Measurements from ENCODE around the gene B4GALT2. TPM values are rescaled to one million over a fixed set of nuclear protein-coding genes. Genes with fewer than 3 reads are reported as not detected.

B4GALT2 gene
- total RNA-seq, 1 experiment from 2014 or later, result 66.2 TPM

- peaks cover 46% of the 10 kb centered on the region for H3F3A ChIP-seq (ENCODE audit: insufficient read depth, low read depth)
- peak overlapping the region; percentile 95 for H3K4me2 ChIP-seq
- no TSS peak for BruUV-seq (replicated peaks)
- no peak for DNase-seq
- H4K20me1 ChIP-seq (ENCODE audit: insufficient read depth), result peaks cover 12% of the 10 kb centered on the region; the same call in 1 of the 2 replicates
- no peaks in the 10 kb centered on the region for H3K9me3 ChIP-seq (ENCODE audit: insufficient read depth, low read depth)
- H3K27ac ChIP-seq, result no peak overlapping the region
- TF ChIP-seq CTCF (conservative IDR thresholded peaks at IDR 0.05) (no peak), EZH2 (IDR thresholded peaks at IDR 0.05; ENCODE audit: low read depth) (no peak)
- no peak overlapping the region for H2AFZ ChIP-seq
- peaks cover 18% of the 10 kb centered on the region for H3K36me3 ChIP-seq (ENCODE audit: low read depth)
- H3K27me3 ChIP-seq (ENCODE audit: insufficient read depth, low read depth), result no peaks in the 10 kb centered on the region
- ChIA-PET POLR2A (ENCODE audit: unreplicated experiment) (no interaction called here), CTCF (no interaction called here)
- peak overlapping the region; percentile 90 for H3K4me3 ChIP-seq
- intact Hi-C loops (cut with micrococcal nuclease; ENCODE audit: unreplicated experiment), result loop anchor here (10.0 kb wide), 1 partner anchor 273 kb away; the partner anchor contains the start of gene ST3GAL3
- H3K4me1 ChIP-seq (replicated peaks; ENCODE audit: insufficient read depth), result peaks cover 53% of the 10 kb centered on the region
- peaks cover 69% of the 10 kb centered on the region for H3K79me2 ChIP-seq (ENCODE audit: low read depth)
- no peaks in the 10 kb centered on the region for H3K9me2 ChIP-seq (ENCODE audit: insufficient read depth)
These were observed 803 bp upstream of the B4GALT2 start for GRCh38 chr1:43978264-43978550.

- no peaks in the 10 kb centered on the region for H3K27me3 ChIP-seq (ENCODE audit: insufficient read depth, low read depth)
- H3K27ac ChIP-seq, result peak overlapping the region; percentile 38; the same call in 1 of the 2 replicates
- H3K9me3 ChIP-seq (ENCODE audit: insufficient read depth, low read depth), result no peaks in the 10 kb centered on the region
- ChIA-PET POLR2A (ENCODE audit: unreplicated experiment) (no interaction called here), CTCF (no interaction called here)
- TF ChIP-seq EZH2 (IDR thresholded peaks at IDR 0.05; ENCODE audit: low read depth) (no peak), CTCF (conservative IDR thresholded peaks at IDR 0.05) (no peak)
- DNase-seq, result no peak
- peaks cover 16% of the 10 kb centered on the region for H3K36me3 ChIP-seq (ENCODE audit: low read depth)
- H3K4me1 ChIP-seq (replicated peaks; ENCODE audit: insufficient read depth), result peaks cover 45% of the 10 kb centered on the region
- peak overlapping the region; percentile 81; the same call in 1 of the 2 replicates for H3K4me3 ChIP-seq
- intact Hi-C loops (cut with micrococcal nuclease; ENCODE audit: unreplicated experiment), result loop anchor here (10.0 kb wide), 1 partner anchor 274 kb away; the partner anchor contains the start of gene ST3GAL3
- H3K79me2 ChIP-seq (ENCODE audit: low read depth), result peaks cover 69% of the 10 kb centered on the region
- peak overlapping the region; percentile 88 for H3K4me2 ChIP-seq
- 0 out of 2 replicates have a peak overlapping the region, but pooled peaks have one; percentile 53 for H2AFZ ChIP-seq
- H3K9me2 ChIP-seq (ENCODE audit: insufficient read depth), result no peaks in the 10 kb centered on the region
- BruUV-seq (replicated peaks), result no TSS peak
- H4K20me1 ChIP-seq (ENCODE audit: insufficient read depth), result peaks cover 12% of the 10 kb centered on the region; the same call in 1 of the 2 replicates
- H3F3A ChIP-seq (ENCODE audit: insufficient read depth, low read depth), result peaks cover 36% of the 10 kb centered on the region; the same call in 1 of the 2 replicates
These were observed 184 bp downstream of the B4GALT2 start for GRCh38 chr1:43979261-43979527.

- DNase-seq, result peak; percentile 35 to 65
- no peaks in the 10 kb centered on the region for H3K27me3 ChIP-seq (ENCODE audit: insufficient read depth, low read depth)
- no peaks in the 10 kb centered on the region for H3K9me2 ChIP-seq (ENCODE audit: insufficient read depth)
- H3F3A ChIP-seq (ENCODE audit: insufficient read depth, low read depth), result peaks cover 33% of the 10 kb centered on the region; the same call in 1 of the 2 replicates
- H3K9me3 ChIP-seq (ENCODE audit: insufficient read depth, low read depth), result no peaks in the 10 kb centered on the region
- peak overlapping the region; percentile 81 for H3K4me3 ChIP-seq
- 0 out of 2 replicates have a peak overlapping the region, but pooled peaks have one; percentile 53 for H2AFZ ChIP-seq
- H3K79me2 ChIP-seq (ENCODE audit: low read depth), result peaks cover 69% of the 10 kb centered on the region
- BruUV-seq (replicated peaks), result TSS peak; percentile 12
- peaks cover 16% of the 10 kb centered on the region for H3K36me3 ChIP-seq (ENCODE audit: low read depth)
- intact Hi-C loops (cut with micrococcal nuclease; ENCODE audit: unreplicated experiment), result loop anchor here (1.0 to 10.0 kb wide), 2 partner anchors 12 to 275 kb away; partner anchors contain the start of genes CCDC24 and ST3GAL3
- no peak for TF ChIP-seq CTCF (conservative IDR thresholded peaks at IDR 0.05)
- no peak for TF ChIP-seq EZH2 (IDR thresholded peaks at IDR 0.05; ENCODE audit: low read depth)
- peak overlapping the region; percentile 38; the same call in 1 of the 2 replicates for H3K27ac ChIP-seq
- ChIA-PET CTCF (no interaction called here), POLR2A (ENCODE audit: unreplicated experiment) (no interaction called here)
- H4K20me1 ChIP-seq (ENCODE audit: insufficient read depth), result peaks cover 12% of the 10 kb centered on the region; the same call in 1 of the 2 replicates
- H3K4me1 ChIP-seq (replicated peaks; ENCODE audit: insufficient read depth), result peaks cover 45% of the 10 kb centered on the region
- H3K4me2 ChIP-seq, result peak overlapping the region; percentile 88
These were observed 681 bp downstream of the B4GALT2 start for GRCh38 chr1:43979528-43980254.
